HCT116 (cell line): ENCODE measurements around the gene TRIM66. TPM values are rescaled to one million over a fixed set of nuclear protein-coding genes. Genes with fewer than 3 reads are reported as not detected.

Source experiments
- ATAC-seq: fragments of 200-7000 bp; cut with Tn5 transposase; 2 replicates; pipeline ENCODE4 v1.9.1; 2020; ENCODE audit warnings: mild to moderate bottlenecking, moderate library complexity
- BruUV-seq: library from RNA; stranded (reverse); fragments of 400-500 nt; replicated peaks from 2 replicates; lab custom pipeline; 2021; lab: Mats Ljungman, UMichigan
- CTCF ChIA-PET: fragments of 300-600 bp; sonication (Branson Sonifier 250); formaldehyde crosslinking; loops from one replicate; lab custom pipeline; 2021; ENCODE audit warnings: antibody characterized with exemption; lab: Charles Lee
- POLR2A ChIA-PET: fragments of 300-600, 350-600 bp; sonication (Branson Sonifier 250); formaldehyde crosslinking; loops from one replicate; lab custom pipeline; 2021; ENCODE audit warnings: antibody characterized with exemption; lab: Charles Lee
- RAD21 ChIA-PET, 2 experiments: fragments of 300-600 bp; sonication (Branson Sonifier 250); formaldehyde crosslinking; loops; one replicate each; lab custom pipeline; 2023; ENCODE audit warnings: low total read pairs in 2 of 2; ENCODE audit not compliant: uncharacterized antibody in 2 of 2, unreplicated experiment in 2 of 2, low non-redundant PET in 1 of 2; lab: Charles Lee
- DNase-seq: peaks from one replicate; pipeline ENCODE4 v3.0.0-alpha.2; 2010; ENCODE audit warnings: low read depth, low spot score
- H2AFZ ChIP-seq: fragments of 200-600 bp; shearing (Covaris generic), sonication (generic); 2 replicates; pipeline ENCODE4 v1.6.1; 2017; ENCODE audit warnings: low read depth, mixed run types, mixed read lengths, antibody characterized with exemption, low read length; ENCODE audit not compliant: poor library complexity, severe bottlenecking
- H3K27ac ChIP-seq: 2 replicates; pipeline ENCODE4 v1.5.1; 2012; ENCODE audit warnings: low read depth, low read length
- H3K27me3 ChIP-seq: fragments of 200-600 bp; sonication (generic); 2 replicates; pipeline ENCODE4 v1.6.1; 2016; ENCODE audit warnings: mixed run types, low read length, mixed read lengths; ENCODE audit not compliant: insufficient read depth
- H3K36me3 ChIP-seq, 2 experiments: fragments of 200-500 bp in 1 of 2; fragments of 200-600 bp in 1 of 2; sonication (Bioruptor generic) in 1 of 2; sonication (generic) in 1 of 2; 2 replicates each; pipeline versions ENCODE4 v1.5.1 to v1.6.1; 2014 to 2016; ENCODE audit warnings: low read length in 2 of 2, inconsistent platforms in 1 of 2, mixed read lengths in 1 of 2, mixed run types in 1 of 2; ENCODE audit not compliant: insufficient read depth in 2 of 2, control insufficient read depth in 1 of 2
- H3K4me1 ChIP-seq, 2 experiments: fragments of 200-600 bp in 1 of 2; sonication (generic) in 1 of 2; 2 replicates each; pipeline versions ENCODE4 v1.5.1 to v1.6.1; 2012 to 2017; ENCODE audit warnings: low read length in 2 of 2, inconsistent platforms in 1 of 2, mild to moderate bottlenecking in 1 of 2, mixed read lengths in 1 of 2, mixed run types in 1 of 2, moderate library complexity in 1 of 2; ENCODE audit not compliant: insufficient read depth in 2 of 2, control insufficient read depth in 1 of 2
- H3K4me2 ChIP-seq: fragments of 200-600 bp; sonication (generic); 2 replicates; pipeline ENCODE4 v1.6.1; 2017; ENCODE audit warnings: mixed run types, low read length, mixed read lengths
- H3K4me3 ChIP-seq, 2 experiments: fragments of 200-600 bp in 1 of 2; sonication (generic) in 1 of 2; replicated peaks in 1 of 2; 2 replicates each; pipeline ENCODE4 v1.5.1; 2011 to 2016; ENCODE audit warnings: low read length in 2 of 2, control low read depth in 1 of 2, low read depth in 1 of 2, mild to moderate bottlenecking in 1 of 2, mixed read lengths in 1 of 2, mixed run types in 1 of 2
- H3K79me2 ChIP-seq: fragments of 200-600 bp; sonication (generic); 2 replicates; pipeline ENCODE4 v1.6.1; 2017; ENCODE audit warnings: mild to moderate bottlenecking, mixed run types, low read length, moderate library complexity, mixed read lengths; ENCODE audit not compliant: insufficient read depth
- H3K9ac ChIP-seq: fragments of 200-600 bp; sonication (generic); 2 replicates; pipeline ENCODE4 v1.6.1; 2016; ENCODE audit warnings: low read length, mixed read lengths
- H3K9me2 ChIP-seq: fragments of 200-600 bp; sonication (generic), shearing (Covaris generic); 2 replicates; pipeline ENCODE4 v1.6.1; 2017; ENCODE audit warnings: mixed run types, mild to moderate bottlenecking, moderate library complexity; ENCODE audit not compliant: insufficient read depth
- H3K9me3 ChIP-seq, 2 experiments: fragments of 200-500 bp in 1 of 2; fragments of 200-600 bp in 1 of 2; sonication (Bioruptor generic) in 1 of 2; sonication (generic) in 1 of 2; 2 replicates each; pipeline ENCODE4 v1.6.1; 2014 to 2017; ENCODE audit warnings: low read length in 2 of 2, mixed read lengths in 2 of 2, inconsistent platforms in 1 of 2, low read depth in 1 of 2, mild to moderate bottlenecking in 1 of 2, mixed run types in 1 of 2, moderate library complexity in 1 of 2; ENCODE audit not compliant: control insufficient read depth in 1 of 2, insufficient read depth in 1 of 2
- H4K20me1 ChIP-seq: fragments of 200-600 bp; sonication (generic), shearing (Covaris generic); 2 replicates; pipeline ENCODE4 v1.6.1; 2017; ENCODE audit warnings: mixed run types, mild to moderate bottlenecking, moderate library complexity; ENCODE audit not compliant: insufficient read depth
- ATF3 ChIP-seq: IDR thresholded peaks from 2 replicates; pipeline ENCODE4 v1.6.1; 2012
- CBX3 ChIP-seq: IDR thresholded peaks from 2 replicates; pipeline ENCODE4 v1.6.1; 2012; ENCODE audit warnings: low read depth
- CEBPB ChIP-seq: IDR thresholded peaks from 2 replicates; pipeline ENCODE4 v1.6.1; 2012; ENCODE audit warnings: low read depth
- CTCF ChIP-seq, 3 experiments: fragments of 200-600 bp in 1 of 3; sonication (generic) in 1 of 3; IDR thresholded peaks in 2 of 3; conservative IDR thresholded peaks in 1 of 3; 2 replicates each; pipeline ENCODE4 v1.5.1; 2012 to 2017; ENCODE audit warnings: low read depth in 2 of 3, low read length in 2 of 3, antibody characterized with exemption in 1 of 3, borderline replicate concordance in 1 of 3, control low read depth in 1 of 3, mild to moderate bottlenecking in 1 of 3, mixed read lengths in 1 of 3, mixed run types in 1 of 3, moderate library complexity in 1 of 3; ENCODE audit not compliant: insufficient read depth in 1 of 3
- EGR1 ChIP-seq: IDR thresholded peaks from 2 replicates; pipeline ENCODE4 v1.6.1; 2012; ENCODE audit warnings: low read depth
- ELF1 ChIP-seq: IDR thresholded peaks from 2 replicates; pipeline ENCODE4 v1.6.1; 2012; ENCODE audit warnings: low read depth, borderline replicate concordance
- FOSL1 ChIP-seq: IDR thresholded peaks from 2 replicates; pipeline ENCODE4 v1.6.1; 2012; ENCODE audit warnings: low read depth
- JUND ChIP-seq: IDR thresholded peaks from 2 replicates; pipeline ENCODE4 v1.6.1; 2012
- MAX ChIP-seq: IDR thresholded peaks from 2 replicates; pipeline ENCODE4 v1.6.1; 2012
- POLR2A ChIP-seq: IDR thresholded peaks from 2 replicates; pipeline ENCODE4 v1.7.0; 2011; ENCODE audit warnings: borderline replicate concordance; ENCODE audit not compliant: insufficient read depth, insufficient read length; ENCODE audit errors: extremely low read depth
- RAD21 ChIP-seq: IDR thresholded peaks from 2 replicates; pipeline ENCODE4 v1.6.1; 2012; ENCODE audit warnings: low read depth, mild to moderate bottlenecking
- REST ChIP-seq: IDR thresholded peaks from 2 replicates; pipeline ENCODE4 v1.6.1; 2012; ENCODE audit warnings: low read depth
- SIN3A ChIP-seq: IDR thresholded peaks from 2 replicates; pipeline ENCODE4 v1.6.1; 2012; ENCODE audit warnings: low read depth
- SP1 ChIP-seq: IDR thresholded peaks from 2 replicates; pipeline ENCODE4 v1.6.1; 2012; ENCODE audit warnings: low read depth
- SRF ChIP-seq: IDR thresholded peaks from 2 replicates; pipeline ENCODE4 v1.6.1; 2012; ENCODE audit warnings: low read depth
- TCF7L2 ChIP-seq: IDR thresholded peaks from 2 replicates; pipeline ENCODE4 v1.7.0; 2011; ENCODE audit warnings: borderline replicate concordance, inconsistent platforms; ENCODE audit not compliant: insufficient read depth, insufficient read length; ENCODE audit errors: extremely low read depth
- YY1 ChIP-seq: IDR thresholded peaks from 2 replicates; pipeline ENCODE4 v1.6.1; 2011; ENCODE audit warnings: low read length, low read depth, moderate library complexity, mild to moderate bottlenecking; ENCODE audit not compliant: insufficient replicate concordance; ENCODE audit errors: extremely low read depth
- intact Hi-C: fragments of 100-400 bp; cut with micrococcal nuclease; formaldehyde crosslinking; loops from 2 replicates; pipeline ENCODE4 v1.10.0; 2022
- total RNA-seq: library from RNA; stranded (reverse); gene quantifications from one replicate; pipeline ENCODE4 v1.2.1, GENCODE V29; 2021; ENCODE audit not compliant: unreplicated experiment

The TRIM66 gene
- total RNA-seq, 1 experiment from 2014 or later = 24.8 TPM

GRCh38 chr11:8631395-8632118 lies 50.9 kb downstream of the TRIM66 start:
- Histone ChIP-seq H3K4me1 (no peaks in the 10 kb centered on the region), H3K9me2 (no peaks in the 10 kb centered on the region), H4K20me1 (no peaks in the 10 kb centered on the region), H3K79me2 (no peaks in the 10 kb centered on the region), H3K4me2 (no peak overlapping the region), H3K9me3 (no peaks in the 10 kb centered on the region), H3K4me3 (no peak overlapping the region), H3K9ac (no peak overlapping the region), H3K36me3 (peaks cover 14 to 20% of the 10 kb centered on the region in 2 experiments; a peak in 2 of 4 replicates), H3K27me3 (no peaks in the 10 kb centered on the region), H2AFZ (no peak overlapping the region), H3K27ac (no peak overlapping the region)
- ChIA-PET RAD21 (no interaction called here), CTCF (no interaction called here), POLR2A (no interaction called here)
- no TSS peak for BruUV-seq
- DNase-seq (no peak), ATAC-seq (no peak)
- no peak for TF ChIP-seq POLR2A
- TF ChIP-seq ATF3 = no peak
- no peak for TF ChIP-seq JUND
- no peak for TF ChIP-seq RAD21
- no peak for TF ChIP-seq CEBPB
- TF ChIP-seq FOSL1 = no peak
- no peak for TF ChIP-seq EGR1
- no peak for TF ChIP-seq CTCF (IDR thresholded peaks at IDR 0.05 in 2 of 3, conservative IDR thresholded peaks at IDR 0.05 in 1 of 3; ENCODE audit: borderline replicate concordance in 1 of 3, insufficient read depth in 1 of 3, low read depth in 2 of 3, low read length in 2 of 3)
- TF ChIP-seq SRF = no peak
- TF ChIP-seq CBX3 = no peak
- no peak for TF ChIP-seq TCF7L2
- TF ChIP-seq ELF1 = no peak
- TF ChIP-seq YY1 = no peak
- no peak for TF ChIP-seq REST
- no peak for TF ChIP-seq MAX
- no peak for TF ChIP-seq SP1
- TF ChIP-seq SIN3A = no peak
- intact Hi-C loops = no loop called here
